GM12892 (cell line): ENCODE results near the gene ZC2HC1B.

Source experiments
- POLR2A ChIP-seq: IDR thresholded peaks from 2 replicates; pipeline ENCODE4 v1.6.1; 2011; ENCODE audit warnings: low read depth, low read length, control low read depth
- POLR2AphosphoS5 ChIP-seq: IDR thresholded peaks from 2 replicates; pipeline ENCODE4 v1.6.1; 2011; ENCODE audit warnings: low read depth, low read length, control low read depth
- TAF1 ChIP-seq: IDR thresholded peaks from 2 replicates; pipeline ENCODE4 v1.6.1; 2011; ENCODE audit warnings: low read depth, mild to moderate bottlenecking, control low read depth, low read length, borderline replicate concordance

DNA sequence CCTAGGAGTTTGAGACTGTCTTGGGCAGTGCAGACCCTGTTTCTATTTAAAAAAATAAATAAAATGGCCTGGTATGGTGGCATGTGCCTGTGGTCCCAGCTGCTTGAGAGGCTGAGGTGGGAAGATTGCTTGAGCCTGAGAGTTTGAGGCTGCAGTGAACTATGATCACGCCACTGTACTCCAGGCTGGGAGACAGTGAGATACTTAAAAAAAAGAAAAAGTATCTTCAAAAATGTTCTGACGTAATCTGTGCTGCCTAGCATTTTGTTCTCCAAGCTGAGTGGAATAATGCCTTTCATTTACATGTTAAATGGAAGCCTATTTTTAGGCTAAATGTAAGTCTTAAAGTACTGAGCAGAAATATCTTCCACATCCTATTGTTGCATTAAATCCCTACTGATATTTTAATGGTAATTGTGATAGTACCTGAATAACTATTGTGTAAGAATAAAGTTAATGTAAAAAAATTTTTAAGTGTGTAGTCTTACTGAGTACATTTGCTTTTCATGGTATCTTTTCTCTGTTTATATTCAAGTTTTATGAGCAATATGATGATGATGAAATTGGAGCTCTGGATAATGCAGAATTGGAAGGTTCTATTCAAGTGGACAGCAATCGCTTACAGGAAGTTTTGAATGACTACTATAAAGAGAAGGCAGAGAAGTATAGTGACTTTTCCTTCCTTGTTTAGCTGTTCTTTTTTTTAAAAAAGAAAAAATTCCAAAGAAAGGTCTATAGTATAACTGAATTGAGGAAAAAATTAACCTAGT lies 4.2 kb upstream of the ZC2HC1B start:
- no peak for TF ChIP-seq POLR2A
- no peak for TF ChIP-seq POLR2AphosphoS5
- TF ChIP-seq TAF1: no peak
